HepG2 (cell line): ENCODE measurements around the gene SYTL3. TPM values are rescaled to one million over a fixed set of nuclear protein-coding genes. Genes with fewer than 3 reads are reported as not detected.

Experiments used
- ATAC-seq: fragments of 200-7000 bp; cut with Tn5 transposase; 3 replicates; pipeline ENCODE4 v1.9.1; 2020; ENCODE audit warnings: mild to moderate bottlenecking, moderate library complexity
- BruUV-seq: library from RNA; stranded (reverse); fragments of 400-500 nt; replicated peaks from 2 replicates; lab custom pipeline; 2021; lab: Mats Ljungman, UMichigan
- CTCF ChIA-PET: fragments of 300-600 bp; formaldehyde crosslinking; extraction: SDS; loops from one replicate; lab custom pipeline; 2021; ENCODE audit warnings: low total read pairs, inconsistent platforms, low intra/inter-chr PET ratio; lab: Yijun Ruan, JAX
- POLR2A ChIA-PET: fragments of 350-600 bp; sonication (Branson Sonifier 250); formaldehyde crosslinking; loops from one replicate; lab custom pipeline; 2020; ENCODE audit warnings: antibody characterized with exemption, inconsistent platforms; lab: Yijun Ruan, JAX
- DNase-seq: peaks from one replicate; pipeline ENCODE4 v3.0.0-alpha.2; 2015; ENCODE audit warnings: low spot score
- FAIRE-seq: peaks from 3 replicates; lab custom pipeline; 2011; peaks lifted over from hg19 to GRCh38; lab: Jason Lieb, UNC
- H2AFZ ChIP-seq: one replicate; pipeline ENCODE4 v1.6.1; 2011; ENCODE audit warnings: low read length, inconsistent platforms
- H3K27ac ChIP-seq: fragments of 300-600 bp; 3 replicates; pipeline ENCODE4 v1.8.0; 2011; ENCODE audit warnings: mixed run types, mild to moderate bottlenecking, mixed read lengths, low read length, inconsistent platforms; ENCODE audit not compliant: insufficient read depth; ENCODE audit errors: extremely low read length
- H3K27me3 ChIP-seq, 2 experiments: fragments of 200-600 bp in 1 of 2; 2 replicates in 1 of 2; 3 replicates in 1 of 2; pipeline versions ENCODE4 v1.6.0 to v1.8.0; 2011; ENCODE audit warnings: low read length in 2 of 2, mild to moderate bottlenecking in 2 of 2, moderate library complexity in 2 of 2, inconsistent platforms in 1 of 2; ENCODE audit not compliant: insufficient read depth in 2 of 2, control insufficient read depth in 1 of 2
- H3K36me3 ChIP-seq, 2 experiments: fragments of 200-600 bp in 1 of 2; replicated peaks in 1 of 2; 2 replicates in 1 of 2; 3 replicates in 1 of 2; pipeline versions ENCODE4 v1.5.1 to v1.8.0; 2011; ENCODE audit warnings: low read length in 2 of 2, inconsistent platforms in 1 of 2; ENCODE audit not compliant: insufficient read depth in 2 of 2, control insufficient read depth in 1 of 2
- H3K4me1 ChIP-seq: 2 replicates; pipeline ENCODE4 v1.5.1; 2012; ENCODE audit warnings: low read length, inconsistent platforms; ENCODE audit not compliant: insufficient read depth
- H3K4me2 ChIP-seq: 2 replicates; pipeline ENCODE4 v1.6.0; 2011; ENCODE audit warnings: low read depth, low read length, inconsistent platforms
- H3K4me3 ChIP-seq, 3 experiments: fragments of 200-600 bp in 1 of 3; sonication (generic), shearing (Covaris generic) in 1 of 3; replicated peaks in 1 of 3; 2 replicates each; pipeline ENCODE4 v1.5.1; 2011 to 2016; ENCODE audit warnings: low read length in 3 of 3, inconsistent platforms in 2 of 3, low read depth in 2 of 3, mild to moderate bottlenecking in 2 of 3, control low read depth in 1 of 3, mixed read lengths in 1 of 3; ENCODE audit not compliant: insufficient read depth in 1 of 3
- H3K79me2 ChIP-seq: one replicate; pipeline ENCODE4 v1.6.1; 2011; ENCODE audit warnings: low read length, inconsistent platforms; ENCODE audit not compliant: insufficient read depth
- H3K9ac ChIP-seq: 2 replicates; pipeline ENCODE4 v1.6.0; 2011; ENCODE audit warnings: mild to moderate bottlenecking, low read depth, low read length, inconsistent platforms; ENCODE audit not compliant: insufficient read depth
- H3K9me3 ChIP-seq: 2 replicates; pipeline ENCODE4 v1.5.1; 2012; ENCODE audit warnings: mild to moderate bottlenecking, low read length
- H4K20me1 ChIP-seq: 2 replicates; pipeline ENCODE4 v1.6.0; 2011; ENCODE audit warnings: inconsistent platforms, mild to moderate bottlenecking, low read length, moderate library complexity; ENCODE audit not compliant: insufficient read depth
- HDAC2 ChIP-seq: sonication (generic); formaldehyde crosslinking; IDR thresholded peaks from 2 replicates; pipeline ENCODE4 v1.4.0; 2020; ENCODE audit warnings: missing genetic modification reagents
- MAFF ChIP-seq: IDR thresholded peaks from 2 replicates; pipeline ENCODE4 v1.6.1; 2011; ENCODE audit warnings: low read depth, low read length, improper control_type of control experiment
- MAFK ChIP-seq, 2 experiments: IDR thresholded peaks in 1 of 2; conservative IDR thresholded peaks in 1 of 2; 2 replicates each; pipeline ENCODE4 v1.6.1; 2011; ENCODE audit warnings: improper control_type of control experiment in 2 of 2, low read length in 2 of 2
- ZNF562 ChIP-seq: sonication (generic); formaldehyde crosslinking; IDR thresholded peaks from 2 replicates; pipeline ENCODE4 v1.8.0; 2022; ENCODE audit warnings: missing genetic modification reagents, borderline replicate concordance
- WGBS: methylation state at CpG from one replicate; pipeline ENCODE4 v1.1.6; 2017; ENCODE audit warnings: low lambda C conversion rate; 5-methylcytosine and 5-hydroxymethylcytosine counted together
- in situ Hi-C: cut with HindIII; loops from 2 replicates; pipeline ENCODE4 v1.10.0; 2017; ENCODE audit warnings: low pct_unique_long_range_greater_than_20kb; ENCODE audit not compliant: extremely low pct_ligation_motif_present
- intact Hi-C: fragments of 100-400 bp; cut with micrococcal nuclease; formaldehyde crosslinking; loops from one replicate; pipeline ENCODE4 v1.10.0; 2022; ENCODE audit not compliant: unreplicated experiment
- polyA plus RNA-seq, 8 experiments: library from polyadenylated mRNA; depleted of rRNA in 3 of 8; stranded (reverse) in 7 of 8; unstranded in 1 of 8; fragments of >200 nt; fragmentation: Illumina TruSeq in 4 of 8; extraction: Trizol in 4 of 8; gene quantifications; 2 replicates each; pipeline versions ENCODE4 v1.2.1 to v1.2.3, GENCODE V29; 2011 to 2016; ENCODE audit warnings: low read depth in 4 of 8, missing spikeins in 1 of 8, mixed read lengths in 1 of 8; ENCODE audit not compliant: insufficient read depth in 1 of 8
- total RNA-seq, 5 experiments: library from RNA; depleted of rRNA; stranded (reverse); fragments of >200 nt; fragmentation: Illumina TruSeq; extraction: Trizol; gene quantifications; 2 replicates each; pipeline ENCODE4 v1.2.3, GENCODE V29; 2016; ENCODE audit warnings: low read depth in 1 of 5

Gene SYTL3
- total and polyA plus RNA-seq, 2 of the 13 experiments (the other 11 are each of a cell fraction or from before 2014, with no cell fraction given): 0.11 to 0.28 TPM

- no peak overlapping the region for H3K4me2 ChIP-seq
- no TSS peak for BruUV-seq
- ChIA-PET POLR2A (no interaction called here), CTCF (no interaction called here)
- ATAC-seq: no peak
- H3K79me2 ChIP-seq: no peaks in the 10 kb centered on the region
- H3K36me3 ChIP-seq: peaks cover 48 to 73% of the 10 kb centered on the region in 2 experiments
- intact Hi-C loops (no loop called here), in situ Hi-C loops (no loop called here)
- H2AFZ ChIP-seq: no peak overlapping the region
- WGBS: 84% methylated on average over 11 of the region's 11 CpGs
- no peak for DNase-seq
- no peak overlapping the region for H3K4me3 ChIP-seq
- H3K4me1 ChIP-seq: no peaks in the 10 kb centered on the region
- no peaks in the 10 kb centered on the region for H4K20me1 ChIP-seq
- no peak for FAIRE-seq
- no peak overlapping the region for H3K9ac ChIP-seq
- H3K27ac ChIP-seq: no peak overlapping the region
- H3K27me3 ChIP-seq: no peaks in the 10 kb centered on the region
- peak; percentile 23; the same call in 1 of the 2 replicates for TF ChIP-seq MAFF
- no peak for TF ChIP-seq ZNF562 (CRISPR knock-in tag)
- TF ChIP-seq MAFK (conservative IDR thresholded peaks at IDR 0.05 in 1 of 2, IDR thresholded peaks at IDR 0.05 in 1 of 2; ENCODE audit: low read length in 2 of 2): peak; percentile 62; a peak in 3 of 4 replicates
- H3K9me3 ChIP-seq: no peaks in the 10 kb centered on the region
These were observed 131.3 kb downstream of the SYTL3 start for GRCh38 chr6:158780988-158781691.

DNA sequence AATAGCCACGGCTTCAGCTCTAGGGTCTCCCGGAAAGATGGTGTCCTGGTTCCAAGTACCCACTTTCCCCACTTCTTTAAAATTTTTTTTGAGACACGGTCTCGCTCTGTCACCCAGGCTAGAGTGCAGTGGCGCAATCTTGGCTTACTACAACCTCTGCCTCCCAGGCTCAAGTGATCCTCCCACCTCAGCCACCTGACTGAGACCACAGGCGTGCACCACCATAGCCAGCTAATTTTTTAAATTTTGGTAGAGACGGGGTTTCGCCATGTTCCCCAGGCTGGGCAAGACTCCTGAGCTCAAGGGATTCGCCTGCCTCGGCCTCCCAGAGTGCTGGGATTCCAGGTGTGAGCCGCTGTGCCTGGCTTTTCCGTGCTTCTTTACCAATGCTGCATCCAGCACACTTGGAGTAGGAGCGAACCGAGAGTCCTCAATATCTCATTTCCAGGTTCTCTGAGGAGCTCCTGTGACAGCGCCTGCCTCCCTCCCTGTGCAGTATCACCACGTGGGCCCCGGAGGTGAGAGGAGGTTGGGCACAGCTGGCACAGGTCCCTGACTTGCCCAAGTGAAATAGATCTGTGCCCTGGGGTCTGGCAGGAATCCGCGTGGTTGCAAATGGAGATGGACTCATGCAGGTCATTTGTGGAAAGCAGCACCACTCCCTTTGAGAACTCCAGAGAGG lies 132.0 kb downstream of the SYTL3 start:
- BruUV-seq: no TSS peak
- H3K4me2 ChIP-seq: no peak overlapping the region

More for the DNA sequence above, 132.0 kb downstream of the SYTL3 start:
- in situ Hi-C loops (no loop called here), intact Hi-C loops (no loop called here)
- POLR2A ChIA-PET: no interaction called here
- Histone ChIP-seq H4K20me1 (no peaks in the 10 kb centered on the region), H3K4me3 (no peak overlapping the region), H3K9me3 (no peaks in the 10 kb centered on the region), H3K27me3 (no peaks in the 10 kb centered on the region), H3K4me1 (no peaks in the 10 kb centered on the region), H3K9ac (no peak overlapping the region), H2AFZ (no peak overlapping the region), H3K27ac (no peak overlapping the region)
- ATAC-seq: no peak
- 93% methylated on average over 19 of the region's 19 CpGs for WGBS
- TF ChIP-seq HDAC2: no peak
- TF ChIP-seq, all 625 proteins: peak for 0
- Histone ChIP-seq H3K36me3 (peaks cover 45 to 77% of the 10 kb centered on the region in 2 experiments), H3K79me2 (no peaks in the 10 kb centered on the region)
- CTCF ChIA-PET: no interaction called here
- FAIRE-seq: no peak
- no peak for DNase-seq
